HG02798 (cell line): ENCODE measurements around the gene TIMMDC1.

Experiments used
- ATAC-seq: cut with Tn5 transposase; IDR thresholded peaks from one replicate; pipeline ENCODE4 v1.9.1; 2021; ENCODE audit warnings: mild to moderate bottlenecking; ENCODE audit not compliant: unreplicated experiment, poor library complexity

Gene TIMMDC1

GRCh38 chr3:119498186-119499011, at the start of gene TIMMDC1:
Gene TIMMDC1, plus strand, starts transcription at chr3:119498547. Its CDS starts 187 bp downstream, at chr3:119498734.
- ATAC-seq: peak; percentile 99

- ATAC-seq: no peak
These were observed 44.5 kb upstream of the TIMMDC1 start for GRCh38 chr3:119453822-119454221.

- ATAC-seq: no peak
These were observed 41.9 kb upstream of the TIMMDC1 start for GRCh38 chr3:119456469-119456868.

- no peak for ATAC-seq
These were observed 41.1 kb upstream of the TIMMDC1 start for GRCh38 chr3:119457246-119457645.

- peak; percentile 93 for ATAC-seq
These were observed 34.9 kb upstream of the TIMMDC1 start, which contains the start of gene TMEM39A for GRCh38 chr3:119463171-119464169. Gene TMEM39A, minus strand, starts transcription at chr3:119463615. Its CDS starts 1,541 bp downstream, at chr3:119462074.

- no peak for ATAC-seq
These were observed 30.3 kb upstream of the TIMMDC1 start for GRCh38 chr3:119468041-119468440.

GRCh38 chr3:119469418-119470189, 28.7 kb upstream of the TIMMDC1 start:
- no peak for ATAC-seq

- ATAC-seq: no peak
These were observed 27.5 kb upstream of the TIMMDC1 start for GRCh38 chr3:119470866-119471265.

GRCh38 chr3:119481079-119481478, 17.3 kb upstream of the TIMMDC1 start:
- ATAC-seq: no peak

- no peak for ATAC-seq
These were observed 15.2 kb upstream of the TIMMDC1 start for GRCh38 chr3:119483101-119483500.

- ATAC-seq: no peak
These were observed 12.8 kb upstream of the TIMMDC1 start for GRCh38 chr3:119485563-119485962.

GRCh38 chr3:119490153-119490552, 8.2 kb upstream of the TIMMDC1 start:
- no peak for ATAC-seq

GRCh38 chr3:119492128-119492527, 6.2 kb upstream of the TIMMDC1 start:
- ATAC-seq: no peak

GRCh38 chr3:119492810-119493209, 5.5 kb upstream of the TIMMDC1 start:
- no peak for ATAC-seq

- ATAC-seq: no peak
These were observed 3.8 kb upstream of the TIMMDC1 start for GRCh38 chr3:119494597-119494996.

- ATAC-seq: no peak
These were observed 544 bp upstream of the TIMMDC1 start for GRCh38 chr3:119497820-119498185.

GRCh38 chr3:119500265-119500664, 1.9 kb downstream of the TIMMDC1 start:
- ATAC-seq: no peak

- no peak for ATAC-seq
These were observed 2.6 kb downstream of the TIMMDC1 start for GRCh38 chr3:119500901-119501300.

GRCh38 chr3:119506631-119507030, 8.3 kb downstream of the TIMMDC1 start:
- no peak for ATAC-seq

GRCh38 chr3:119507404-119507803, 9.1 kb downstream of the TIMMDC1 start:
- ATAC-seq: no peak
